K562 (cell line): Measurements from ENCODE around the gene RMND5A. TPM values are rescaled to one million over a fixed set of nuclear protein-coding genes. Genes with fewer than 3 reads are reported as not detected.

ENCODE experiments used
- ATAC-seq: fragments of 200-7000 bp; cut with Tn5 transposase; 3 replicates; pipeline ENCODE4 v1.9.1; 2020; ENCODE audit warnings: moderate library complexity
- BruUV-seq: library from RNA; stranded (reverse); fragments of 400-500 nt; replicated peaks from 2 replicates; lab custom pipeline; 2021; lab: Mats Ljungman, UMichigan
- CTCF ChIA-PET: fragments of 300-600 bp; formaldehyde crosslinking; extraction: SDS; loops from one replicate; lab custom pipeline; 2021; ENCODE audit warnings: low intra/inter-chr PET ratio; lab: Yijun Ruan, JAX
- POLR2A ChIA-PET: fragments of 300-600, 350-650 bp; sonication (Branson Sonifier 250); formaldehyde crosslinking; extraction: SDS; loops from one replicate; lab custom pipeline; 2021; ENCODE audit warnings: antibody characterized with exemption, inconsistent platforms; lab: Yijun Ruan, JAX
- DNase-seq, 4 experiments: peaks; one replicate each; pipeline versions ENCODE4 v3.0.0 to v3.0.0-alpha.2; 2011 to 2018; ENCODE audit warnings: low spot score in 3 of 4, mixed read lengths in 3 of 4; ENCODE audit errors: extremely low read depth in 1 of 4
- FAIRE-seq: peaks from 2 replicates; lab custom pipeline; 2011; peaks lifted over from hg19 to GRCh38; lab: Jason Lieb, UNC
- H2AFZ ChIP-seq: 2 replicates; pipeline ENCODE4 v1.6.0; 2011; ENCODE audit warnings: low read depth, low read length, control low read depth, inconsistent platforms
- H3K27ac ChIP-seq: fragments of 200-600 bp; 3 replicates; pipeline ENCODE4 v1.8.0; 2011; ENCODE audit warnings: low read depth, mild to moderate bottlenecking, control low read depth, inconsistent platforms, low read length, moderate library complexity, mixed read lengths; ENCODE audit errors: extremely low read depth
- H3K27me3 ChIP-seq, 2 experiments: fragments of 300-600 bp in 1 of 2; 2 replicates in 1 of 2; 3 replicates in 1 of 2; pipeline versions ENCODE4 v1.6.0 to v1.8.0; 2011; ENCODE audit warnings: inconsistent platforms in 2 of 2, low read length in 2 of 2, mild to moderate bottlenecking in 1 of 2, mixed read lengths in 1 of 2, moderate library complexity in 1 of 2; ENCODE audit not compliant: control insufficient read depth in 2 of 2, insufficient read depth in 2 of 2
- H3K36me3 ChIP-seq: fragments of 300-600 bp; 3 replicates; pipeline ENCODE4 v1.8.0; 2011; ENCODE audit warnings: mild to moderate bottlenecking, low read length, inconsistent platforms; ENCODE audit not compliant: control insufficient read depth, insufficient read depth
- H3K4me1 ChIP-seq, 2 experiments: fragments of 200-600 bp in 1 of 2; replicated peaks in 1 of 2; 2 replicates in 1 of 2; 3 replicates in 1 of 2; pipeline versions ENCODE4 v1.5.1 to v1.8.0; 2011; ENCODE audit warnings: inconsistent platforms in 2 of 2, low read length in 2 of 2, mild to moderate bottlenecking in 1 of 2, mixed read lengths in 1 of 2, moderate library complexity in 1 of 2; ENCODE audit not compliant: control insufficient read depth in 2 of 2, insufficient read depth in 2 of 2
- H3K4me2 ChIP-seq: 2 replicates; pipeline ENCODE4 v1.6.1; 2011; ENCODE audit warnings: low read length, control low read depth, inconsistent platforms, mixed read lengths; ENCODE audit not compliant: insufficient read depth
- H3K4me3 ChIP-seq: fragments of 200-600 bp; sonication (generic), shearing (Covaris generic); 2 replicates; pipeline ENCODE4 v1.5.1; 2016; ENCODE audit warnings: control low read depth, inconsistent platforms
- H3K79me2 ChIP-seq: fragments of 200-600 bp; 3 replicates; pipeline ENCODE4 v1.8.0; 2011; ENCODE audit warnings: low read length, inconsistent platforms; ENCODE audit not compliant: control insufficient read depth, insufficient read depth
- H3K9ac ChIP-seq, 2 experiments: 2 replicates each; pipeline versions ENCODE4 v1.6.0 to v1.6.1; 2011; ENCODE audit warnings: low read depth in 2 of 2, low read length in 2 of 2, control low read depth in 1 of 2, inconsistent platforms in 1 of 2, mild to moderate bottlenecking in 1 of 2, mixed read lengths in 1 of 2; ENCODE audit not compliant: insufficient read depth in 1 of 2
- H3K9me1 ChIP-seq: one replicate; pipeline ENCODE4 v1.6.0; 2011; ENCODE audit warnings: inconsistent platforms, mild to moderate bottlenecking, low read length, moderate library complexity; ENCODE audit not compliant: control insufficient read depth, insufficient read depth
- H3K9me3 ChIP-seq: replicated peaks from 2 replicates; pipeline ENCODE4 v1.5.1; 2011; ENCODE audit warnings: low read depth, low read length, inconsistent platforms; ENCODE audit not compliant: control insufficient read depth, insufficient read depth
- H4K20me1 ChIP-seq: replicated peaks from 2 replicates; pipeline ENCODE4 v1.6.1; 2011; ENCODE audit warnings: low read length, inconsistent platforms, mixed read lengths; ENCODE audit not compliant: control insufficient read depth, insufficient read depth
- ARNT ChIP-seq, 2 experiments: fragments of 450-650 bp; IDR thresholded peaks; 2 replicates each; pipeline ENCODE4 v1.6.1; 2016; ENCODE audit warnings: mild to moderate bottlenecking in 1 of 2
- CHAMP1 ChIP-seq: fragments of 450-650 bp; IDR thresholded peaks from 2 replicates; pipeline ENCODE4 v1.6.1; 2016; ENCODE audit warnings: mild to moderate bottlenecking
- E4F1 ChIP-seq: fragments of 250-450 bp; sonication (Bioruptor Pico); IDR thresholded peaks from 2 replicates; pipeline ENCODE4 v1.5.0; 2021; ENCODE audit warnings: mild to moderate bottlenecking, borderline replicate concordance
- LCOR ChIP-seq: sonication (generic); formaldehyde crosslinking; IDR thresholded peaks from 2 replicates; pipeline ENCODE4 v1.8.0; 2022; ENCODE audit warnings: mild to moderate bottlenecking, missing genetic modification reagents
- MAFG ChIP-seq: fragments of 450-650 bp; conservative IDR thresholded peaks from 2 replicates; pipeline ENCODE4 v1.6.1; 2016; ENCODE audit warnings: missing genetic modification characterization, missing compliant biosample characterization
- MTF1 ChIP-seq: fragments of 250-450 bp; sonication (Bioruptor Pico); IDR thresholded peaks from 2 replicates; pipeline ENCODE4 v1.9.0; 2021; ENCODE audit warnings: moderate library complexity, mild to moderate bottlenecking, inconsistent platforms, borderline replicate concordance
- PCBP2 ChIP-seq: fragments of 200-400 bp; formaldehyde crosslinking; IDR thresholded peaks from 2 replicates; pipeline ENCODE4 v1.6.1; 2018; ENCODE audit warnings: low read length, low read depth, mild to moderate bottlenecking, moderate library complexity; ENCODE audit not compliant: poor library complexity, severe bottlenecking
- PHTF2 ChIP-seq: fragments of 250-450 bp; sonication (Bioruptor Pico); IDR thresholded peaks from 2 replicates; pipeline ENCODE4 v1.5.0; 2021; ENCODE audit warnings: mild to moderate bottlenecking
- POLR2AphosphoS2 ChIP-seq: IDR thresholded peaks from 2 replicates; pipeline ENCODE4 v1.6.1; 2012; ENCODE audit warnings: low read length, improper control_type of control experiment
- PTBP1 ChIP-seq: fragments of 200-400 bp; formaldehyde crosslinking; IDR thresholded peaks from 2 replicates; pipeline ENCODE4 v1.6.1; 2017; ENCODE audit warnings: low read depth, low read length
- RCOR1 ChIP-seq, 2 experiments: IDR thresholded peaks; 2 replicates each; pipeline ENCODE4 v1.6.1; 2012; ENCODE audit warnings: low read depth in 2 of 2, low read length in 2 of 2, borderline replicate concordance in 1 of 2, improper control_type of control experiment in 1 of 2
- RNF2 ChIP-seq: sonication (generic); IDR thresholded peaks from 2 replicates; pipeline ENCODE4 v1.6.1; 2016
- ZNF175 ChIP-seq: fragments of 200-800 bp; sonication (Bioruptor generic); IDR thresholded peaks from 2 replicates; pipeline ENCODE4 v1.6.1; 2016; ENCODE audit warnings: low read depth, mild to moderate bottlenecking, missing genetic modification characterization, missing compliant biosample characterization
- ZNF224 ChIP-seq: sonication (generic); formaldehyde crosslinking; IDR thresholded peaks from 2 replicates; pipeline ENCODE4 v1.8.0; 2022; ENCODE audit warnings: mild to moderate bottlenecking, missing genetic modification reagents
- ZNF695 ChIP-seq: fragments of 450-650 bp; formaldehyde crosslinking; IDR thresholded peaks from 2 replicates; pipeline ENCODE4 v1.4.0; 2020; ENCODE audit warnings: mild to moderate bottlenecking, moderate library complexity
- ZNF75A ChIP-seq: fragments of 450-650 bp; formaldehyde crosslinking; IDR thresholded peaks from 2 replicates; pipeline ENCODE4 v1.4.0; 2020; ENCODE audit warnings: mild to moderate bottlenecking
- WGBS: fragments of 100-300 bp; shearing (Covaris generic); methylation state at CpG from one replicate; pipeline ENCODE4 v1.1.6; 2016; ENCODE audit warnings: low coverage, mixed read lengths; ENCODE audit not compliant: insufficient coverage; ENCODE audit errors: missing lambda C conversion rate; 5-methylcytosine and 5-hydroxymethylcytosine counted together
- in situ Hi-C: fragments of 300-500 bp; cut with MboI; formaldehyde crosslinking; loops from 4 replicates; pipeline ENCODE4 v1.15.0; 2018; ENCODE audit warnings: inconsistent platforms, mixed read lengths
- intact Hi-C: fragments of 100-400 bp; cut with micrococcal nuclease; formaldehyde crosslinking; loops from 2 replicates; pipeline ENCODE4 v1.14.2; 2022
- polyA plus RNA-seq, 8 experiments: library from polyadenylated mRNA; depleted of rRNA in 4 of 8; stranded (reverse) in 5 of 8; unstranded in 3 of 8; fragments of >200 nt; fragmentation: Nextera tagmentation in 2 of 8; fragmentation: Illumina TruSeq in 1 of 8; extraction: Ambion mirVana in 2 of 8; extraction: Trizol in 1 of 8; gene quantifications; 2 replicates each; pipeline versions ENCODE4 v1.2.1 to v1.2.3, GENCODE V29; 2011 to 2014; ENCODE audit warnings: inconsistent platforms in 1 of 8, missing spikeins in 1 of 8
- total RNA-seq, 7 experiments: library from RNA; depleted of rRNA in 6 of 7; stranded (reverse); fragments of >200 nt in 6 of 7; fragmentation: Illumina TruSeq in 2 of 7; extraction: Trizol in 2 of 7; gene quantifications; 2 replicates each; pipeline versions ENCODE4 v1.2.1 to v1.2.3, GENCODE V29; 2011 to 2021; ENCODE audit warnings: low replicate concordance in 1 of 7
- TF ChIP-seq, protein P1 (sequence below): fragments of 450-650 bp; IDR thresholded peaks from 2 replicates; pipeline ENCODE4 v1.7.0; 2016; ENCODE audit warnings: borderline replicate concordance

Gene RMND5A
- total and polyA plus RNA-seq, 9 of the 15 experiments (the other 6 are each of a cell fraction or from before 2014, with no cell fraction given) = 13.2 to 43.5 (median 34.1) TPM

- DNase-seq (no peak), ATAC-seq (no peak), FAIRE-seq (no peak)
- intact Hi-C loops = no loop called here
- no peak overlapping the region for H3K27ac ChIP-seq
- WGBS = 8% methylated on average over 7 of the region's 7 CpGs
- H3K36me3 ChIP-seq = no peaks in the 10 kb centered on the region
- BruUV-seq = no TSS peak
- H3K4me1 ChIP-seq = peaks cover 0 to 17% of the 10 kb centered on the region in 2 experiments; a peak in 2 of 5 replicates
- POLR2A ChIA-PET = interaction anchor here (0.6 kb wide), 1 partner anchor 440 kb away, joined by 3 read pairs; no protein-coding TSS in a partner anchor
- H3K9me3 ChIP-seq = no peaks in the 10 kb centered on the region
- CTCF ChIA-PET = no interaction called here
- peaks cover 4% of the 10 kb centered on the region for H3K9me1 ChIP-seq
- H4K20me1 ChIP-seq = no peaks in the 10 kb centered on the region
- H2AFZ ChIP-seq = no peak overlapping the region
- no peak overlapping the region for H3K4me3 ChIP-seq
- no peaks in the 10 kb centered on the region for H3K79me2 ChIP-seq
- H3K9ac ChIP-seq = no peak overlapping the region
- H3K27me3 ChIP-seq = peaks cover 25 to 56% of the 10 kb centered on the region in 2 experiments; a peak in 4 of 5 replicates
- no peak overlapping the region for H3K4me2 ChIP-seq
- in situ Hi-C loops = no loop called here
- TF ChIP-seq POLR2AphosphoS2 (no peak), MTF1 (no peak), RCOR1 (IDR thresholded peaks at IDR 0.05; ENCODE audit: borderline replicate concordance in 1 of 2, low read depth in 2 of 2, low read length in 2 of 2) (no peak), ZNF75A (CRISPR knock-in tag) (no peak), ZNF224 (CRISPR knock-in tag) (no peak), ARNT (IDR thresholded peaks at IDR 0.05) (no peak), ZNF695 (CRISPR knock-in tag) (no peak), ZNF175 (no peak), PCBP2 (no peak), E4F1 (CRISPR knock-in tag) (no peak), LCOR (CRISPR knock-in tag) (no peak), PTBP1 (no peak), PHTF2 (CRISPR knock-in tag) (no peak), CHAMP1 (no peak), RNF2 (no peak), MAFG (tag) (no peak)
- TF ChIP-seq, protein P1, sequence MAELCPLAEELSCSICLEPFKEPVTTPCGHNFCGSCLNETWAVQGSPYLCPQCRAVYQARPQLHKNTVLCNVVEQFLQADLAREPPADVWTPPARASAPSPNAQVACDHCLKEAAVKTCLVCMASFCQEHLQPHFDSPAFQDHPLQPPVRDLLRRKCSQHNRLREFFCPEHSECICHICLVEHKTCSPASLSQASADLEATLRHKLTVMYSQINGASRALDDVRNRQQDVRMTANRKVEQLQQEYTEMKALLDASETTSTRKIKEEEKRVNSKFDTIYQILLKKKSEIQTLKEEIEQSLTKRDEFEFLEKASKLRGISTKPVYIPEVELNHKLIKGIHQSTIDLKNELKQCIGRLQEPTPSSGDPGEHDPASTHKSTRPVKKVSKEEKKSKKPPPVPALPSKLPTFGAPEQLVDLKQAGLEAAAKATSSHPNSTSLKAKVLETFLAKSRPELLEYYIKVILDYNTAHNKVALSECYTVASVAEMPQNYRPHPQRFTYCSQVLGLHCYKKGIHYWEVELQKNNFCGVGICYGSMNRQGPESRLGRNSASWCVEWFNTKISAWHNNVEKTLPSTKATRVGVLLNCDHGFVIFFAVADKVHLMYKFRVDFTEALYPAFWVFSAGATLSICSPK = no peak
Observed at GRCh38 chr2:86788165-86788564, 68.1 kb downstream of the RMND5A start.
